ENCODE data around the gene MTA1.

The MTA1 gene

DNA sequence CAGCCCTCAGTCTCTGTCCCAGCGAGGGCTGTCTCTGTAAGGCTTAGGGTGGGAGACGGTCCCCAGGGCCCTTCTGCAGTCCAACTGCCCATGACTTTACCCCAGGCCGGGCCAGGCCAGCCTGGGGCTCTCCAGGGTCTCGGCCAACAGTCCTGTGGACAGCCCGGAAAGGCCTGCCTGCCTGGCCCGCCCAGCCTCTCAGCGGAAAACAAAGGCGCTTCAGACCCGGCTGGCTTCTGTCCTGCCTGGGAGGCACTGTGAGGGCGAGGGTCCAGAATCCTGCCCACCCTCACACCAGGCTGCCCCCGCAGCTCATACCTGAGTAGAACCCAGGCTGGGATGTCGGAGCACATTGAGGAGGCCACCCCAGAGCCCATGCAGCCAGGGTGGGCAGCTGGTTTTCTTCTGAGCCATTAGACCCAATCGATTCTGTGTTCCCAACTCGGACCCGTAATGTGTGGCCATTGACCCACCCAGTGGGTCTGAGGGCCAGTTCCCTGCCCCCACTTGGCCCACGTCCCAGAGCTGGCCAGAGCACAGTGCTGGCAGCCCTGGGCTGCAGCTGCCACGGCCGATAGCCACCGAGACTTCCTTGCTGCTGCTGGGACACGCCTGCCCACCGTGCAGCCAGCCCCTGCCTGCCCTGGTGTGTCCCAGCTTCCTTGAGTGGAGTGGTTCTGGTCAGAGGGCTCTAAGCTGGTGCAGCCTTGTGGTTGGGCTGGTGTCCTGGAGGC lies 56.6 kb downstream of the MTA1 start:
- peaks cover 20 to 83% (median 71%) of the 10 kb centered on the region in 4 donors for H3K4me1 ChIP-seq
- peak; percentile 76 to 93 for DNase-seq
- H3K27ac ChIP-seq, result peak overlapping the region; percentile 97 to 98
- peak overlapping the region; percentile 76 to 88 for H3K4me3 ChIP-seq
- intact Hi-C loops (cut with DNase I; ENCODE audit: low total_unique reads), result loop anchor here (10.0 kb wide), 1 partner anchor 721 kb away; the partner anchor contains the start of gene SIVA1
- no peaks in the 10 kb centered on the region for H3K27me3 ChIP-seq
- TF ChIP-seq, protein P1, sequence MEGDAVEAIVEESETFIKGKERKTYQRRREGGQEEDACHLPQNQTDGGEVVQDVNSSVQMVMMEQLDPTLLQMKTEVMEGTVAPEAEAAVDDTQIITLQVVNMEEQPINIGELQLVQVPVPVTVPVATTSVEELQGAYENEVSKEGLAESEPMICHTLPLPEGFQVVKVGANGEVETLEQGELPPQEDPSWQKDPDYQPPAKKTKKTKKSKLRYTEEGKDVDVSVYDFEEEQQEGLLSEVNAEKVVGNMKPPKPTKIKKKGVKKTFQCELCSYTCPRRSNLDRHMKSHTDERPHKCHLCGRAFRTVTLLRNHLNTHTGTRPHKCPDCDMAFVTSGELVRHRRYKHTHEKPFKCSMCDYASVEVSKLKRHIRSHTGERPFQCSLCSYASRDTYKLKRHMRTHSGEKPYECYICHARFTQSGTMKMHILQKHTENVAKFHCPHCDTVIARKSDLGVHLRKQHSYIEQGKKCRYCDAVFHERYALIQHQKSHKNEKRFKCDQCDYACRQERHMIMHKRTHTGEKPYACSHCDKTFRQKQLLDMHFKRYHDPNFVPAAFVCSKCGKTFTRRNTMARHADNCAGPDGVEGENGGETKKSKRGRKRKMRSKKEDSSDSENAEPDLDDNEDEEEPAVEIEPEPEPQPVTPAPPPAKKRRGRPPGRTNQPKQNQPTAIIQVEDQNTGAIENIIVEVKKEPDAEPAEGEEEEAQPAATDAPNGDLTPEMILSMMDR (IDR thresholded peaks at IDR 0.05), result no peak
- H3K9me3 ChIP-seq, result no peaks in the 10 kb centered on the region
- H3K36me3 ChIP-seq, result peaks cover 6 to 23% (median 14%) of the 10 kb centered on the region in 3 donors

DNA sequence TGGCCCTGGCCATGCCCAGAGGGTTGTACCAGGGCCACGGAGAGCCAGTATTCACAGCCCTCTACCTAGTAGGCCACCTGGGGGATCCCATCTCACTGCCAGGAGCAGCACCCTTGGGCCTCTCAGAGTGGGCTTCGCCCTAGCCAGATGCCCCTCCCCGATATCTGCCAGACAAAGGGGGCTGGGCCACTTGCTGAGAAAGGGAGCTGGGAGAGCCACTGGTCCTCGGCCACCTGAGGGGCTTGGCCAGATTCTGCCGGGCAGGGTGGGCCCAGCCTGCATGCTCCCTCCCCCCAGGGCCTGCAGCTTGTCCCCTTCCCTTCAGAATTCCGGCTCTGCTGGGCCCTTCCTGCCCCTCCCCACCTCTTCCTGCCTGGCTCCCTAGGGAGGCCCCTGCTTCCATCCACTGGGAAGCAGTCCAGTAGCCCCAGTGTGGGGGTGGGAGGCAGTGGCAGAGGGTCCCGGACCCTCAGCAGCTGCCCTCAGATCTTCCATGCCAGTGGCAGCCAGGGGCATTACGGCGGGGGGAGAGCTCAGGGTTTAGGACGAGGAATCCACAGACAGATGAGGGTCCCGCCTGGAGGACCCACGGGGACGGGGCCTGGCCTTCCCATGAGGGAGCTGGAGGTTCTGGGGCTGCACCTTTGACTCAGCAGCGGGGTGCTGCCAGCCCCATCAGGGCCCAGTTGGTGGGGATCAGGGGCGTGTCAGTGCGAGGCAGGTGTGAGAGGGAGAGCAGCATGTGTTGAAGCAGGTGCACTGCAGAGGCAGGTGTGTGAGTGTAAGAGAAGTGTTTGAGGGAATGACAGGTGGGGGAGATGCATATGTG lies 57.4 kb downstream of the MTA1 start:
- intact Hi-C loops (cut with DNase I; ENCODE audit: low total_unique reads), result loop anchor here (10.0 kb wide), 1 partner anchor 722 kb away; the partner anchor contains the start of gene SIVA1
- TF ChIP-seq, protein P1 (IDR thresholded peaks at IDR 0.05), result no peak
- Histone ChIP-seq H3K4me1 (peaks cover 23 to 83% (median 71%) of the 10 kb centered on the region in 4 donors), H3K36me3 (peaks cover 6 to 23% (median 14%) of the 10 kb centered on the region in 3 donors), H3K9me3 (no peaks in the 10 kb centered on the region), H3K27ac (peak overlapping the region; percentile 97 to 98), H3K4me3 (peak overlapping the region; percentile 76 to 88), H3K27me3 (no peaks in the 10 kb centered on the region)
- DNase-seq, result no peak

GRCh38 chr14:105477660-105478397 lies 58.2 kb downstream of the MTA1 start:
- peak in 1 of 2 donors; percentile 66 for DNase-seq
- TF ChIP-seq, protein P1 (IDR thresholded peaks at IDR 0.05), result no peak
- peaks cover 23 to 83% (median 71%) of the 10 kb centered on the region in 4 donors for H3K4me1 ChIP-seq
- H3K36me3 ChIP-seq, result peaks cover 6 to 23% (median 14%) of the 10 kb centered on the region in 3 donors
- peak overlapping the region; percentile 97 to 98 for H3K27ac ChIP-seq
- no peaks in the 10 kb centered on the region for H3K27me3 ChIP-seq
- H3K4me3 ChIP-seq, result peak overlapping the region; percentile 76 to 88
- intact Hi-C loops (cut with DNase I; ENCODE audit: low total_unique reads), result loop anchor here (10.0 kb wide), 1 partner anchor 723 kb away; the partner anchor contains the start of gene SIVA1
- H3K9me3 ChIP-seq, result no peaks in the 10 kb centered on the region

GRCh38 chr14:105478398-105479251 lies 59.0 kb downstream of the MTA1 start:
- DNase-seq, result peak in 1 of 2 donors; percentile 67
- Histone ChIP-seq H3K9me3 (no peaks in the 10 kb centered on the region), H3K36me3 (peaks cover 6 to 23% (median 14%) of the 10 kb centered on the region in 3 donors), H3K4me3 (no peak overlapping the region), H3K4me1 (peaks cover 25 to 83% (median 71%) of the 10 kb centered on the region in 4 donors), H3K27me3 (no peaks in the 10 kb centered on the region), H3K27ac (peak overlapping the region; percentile 97 to 98)
- TF ChIP-seq, protein P1 (IDR thresholded peaks at IDR 0.05), result no peak
- intact Hi-C loops (cut with DNase I; ENCODE audit: low total_unique reads), result loop anchor here (10.0 kb wide), 1 partner anchor 724 kb away; the partner anchor contains the start of gene SIVA1
